NCI-H1417 (cell line): Measurements from ENCODE around the gene ASB5.
A peak's percentile ranks its signal among the peaks of the same experiment; 100 is the strongest.

Source experiments
- DNase-seq, 3 experiments: peaks; one replicate each; lab custom pipeline; 2025; lab: John Stamatoyannopoulos, UW

ASB5 gene

GRCh38 chr4:176277162-176277904 is 8.3 kb upstream of the ASB5 start:
- peak; percentile 43 to 83 (median 62) for DNase-seq

- no peak for DNase-seq
Observed at GRCh38 chr4:176276710-176277109, 7.7 kb upstream of the ASB5 start.

- peak in 1 of 3 experiments; percentile 12 for DNase-seq
Observed at GRCh38 chr4:176274441-176274840, 5.4 kb upstream of the ASB5 start.

DNA sequence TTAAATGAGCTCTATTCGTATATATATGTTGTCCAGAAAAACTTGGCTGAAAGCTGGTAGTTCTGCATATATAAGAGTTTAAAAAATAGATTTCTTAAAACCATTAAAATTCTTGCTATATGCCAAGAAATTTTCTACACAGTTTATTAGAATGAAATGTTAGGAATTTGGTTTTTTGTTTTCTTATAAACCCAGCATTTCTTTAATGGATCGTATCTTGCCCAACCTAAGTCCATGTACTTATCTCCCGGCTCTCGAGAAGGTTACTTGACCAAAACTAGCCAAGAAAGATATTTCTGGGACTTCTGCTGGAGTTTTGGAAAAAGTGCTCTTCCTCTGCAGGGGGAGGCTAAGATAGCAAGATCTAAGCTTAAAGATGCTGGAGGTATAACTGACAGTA is 4.7 kb upstream of the ASB5 start:
- no peak for DNase-seq

DNA sequence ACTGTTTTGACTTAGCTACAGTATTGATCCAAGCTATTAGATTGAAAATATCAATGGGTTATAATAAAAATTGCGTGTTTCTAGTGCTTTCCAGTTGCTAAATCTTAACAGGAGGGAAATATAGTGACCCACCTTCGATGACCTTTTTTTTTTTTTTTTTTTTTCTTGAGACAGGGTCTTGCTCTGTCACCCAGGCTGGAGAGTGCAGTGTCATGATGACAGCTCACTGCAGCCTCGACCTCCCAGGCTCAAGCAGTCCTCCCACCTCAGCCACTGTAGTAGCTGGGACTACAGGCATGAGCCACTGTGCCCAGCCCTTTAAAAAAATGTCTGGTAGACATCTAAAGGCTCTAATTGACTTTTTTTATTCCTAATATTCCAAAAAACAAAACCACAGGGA is 3.8 kb upstream of the ASB5 start:
- DNase-seq, result no peak

DNA sequence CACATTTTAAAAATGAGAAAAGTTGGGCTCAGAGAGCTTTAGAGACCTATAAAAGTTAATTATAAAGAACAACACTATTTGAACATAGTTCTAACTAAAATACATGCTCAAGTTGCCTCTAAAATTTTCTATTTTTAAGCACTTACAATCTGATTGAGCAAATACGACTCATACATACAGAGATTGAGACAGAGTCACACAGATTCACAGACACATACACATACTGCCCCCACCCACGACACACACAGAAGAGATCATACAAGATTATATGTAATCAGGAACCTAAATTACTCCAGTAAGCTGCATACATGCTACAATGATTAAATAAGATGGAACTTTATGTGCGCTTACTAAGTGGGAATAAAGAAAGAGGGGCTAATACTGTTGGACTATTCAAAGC is 2.7 kb upstream of the ASB5 start:
- DNase-seq, result no peak

DNA sequence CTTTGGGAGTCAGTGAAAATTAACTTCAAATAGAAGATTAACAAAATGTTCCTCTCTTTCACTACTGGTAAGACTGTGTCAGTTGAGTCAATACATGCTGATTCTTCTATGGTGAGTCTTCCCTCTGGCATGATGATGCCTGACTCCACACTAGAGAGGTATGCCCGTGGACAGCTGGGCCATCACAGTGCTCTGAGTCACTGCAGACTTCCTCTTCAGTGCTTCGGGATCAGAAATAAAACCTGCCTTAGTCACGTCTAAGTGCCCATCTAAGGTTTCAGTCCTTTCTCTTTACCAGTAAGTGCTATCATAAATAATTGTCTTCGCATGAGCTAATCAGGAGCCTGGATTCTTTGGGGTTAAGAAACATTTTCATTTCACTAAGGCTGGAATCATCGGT is 1.6 kb upstream of the ASB5 start:
- DNase-seq, result peak; percentile 9 to 63 (median 21)

GRCh38 chr4:176266026-176266425 is 3.0 kb downstream of the ASB5 start:
- no peak for DNase-seq

- DNase-seq, result no peak
Observed at GRCh38 chr4:176262243-176262642, 6.8 kb downstream of the ASB5 start.

- DNase-seq, result no peak
Observed at GRCh38 chr4:176261481-176261880, 7.5 kb downstream of the ASB5 start.

DNA sequence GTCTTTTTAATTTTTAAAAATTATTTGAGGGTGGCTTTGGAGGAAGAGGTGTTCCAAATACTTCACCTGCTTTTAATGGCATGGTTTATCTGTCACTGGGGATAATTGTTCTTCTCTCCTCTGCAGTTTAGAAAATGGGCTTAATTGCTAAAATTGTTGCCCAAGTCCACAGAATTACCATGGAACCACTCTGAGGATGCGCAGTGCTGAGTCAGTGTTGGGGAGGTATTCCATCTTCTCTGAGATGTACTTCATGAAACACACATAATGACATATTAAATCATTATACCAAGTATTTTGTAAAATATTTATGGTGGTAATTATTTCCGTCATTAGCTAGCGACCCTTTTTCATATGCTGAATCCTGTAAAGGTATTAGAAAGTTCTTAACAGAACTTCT is 8.0 kb downstream of the ASB5 start:
- no peak for DNase-seq

- peak in 1 of 3 experiments; percentile 6 for DNase-seq
Observed at GRCh38 chr4:176259330-176260090, 9.5 kb downstream of the ASB5 start.

- no peak for DNase-seq
Observed at GRCh38 chr4:176258135-176258534, 10.9 kb downstream of the ASB5 start.

GRCh38 chr4:176256921-176257320 is 12.1 kb downstream of the ASB5 start:
- DNase-seq, result no peak

DNA sequence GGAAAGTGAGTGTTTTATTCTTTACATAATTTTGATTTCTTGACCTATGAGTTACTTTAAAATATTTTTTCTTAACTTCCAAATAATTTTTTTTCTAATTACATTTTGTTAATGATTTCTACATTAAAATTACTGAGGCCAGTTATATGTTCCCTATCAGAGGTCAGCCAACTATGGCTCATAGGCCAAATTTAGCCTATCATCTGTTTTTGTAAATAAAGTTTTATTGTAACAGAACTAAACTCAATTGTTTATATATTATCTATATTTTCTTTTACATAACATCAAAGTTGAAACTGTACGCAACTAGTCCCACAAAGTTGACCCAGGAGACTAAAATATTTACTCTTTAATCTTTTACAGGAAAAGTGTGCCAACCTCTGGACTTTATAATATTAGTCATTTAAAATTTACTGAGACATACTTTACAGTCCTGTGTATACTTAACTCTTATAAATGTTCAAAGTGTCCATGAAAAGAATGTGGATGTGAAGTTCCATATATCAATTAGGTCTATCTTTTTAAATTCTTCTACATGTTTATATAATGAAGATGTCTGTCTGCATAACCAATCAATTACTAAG is 26.2 kb downstream of the ASB5 start:
- DNase-seq, result no peak

GRCh38 chr4:176241703-176242102 is 27.3 kb downstream of the ASB5 start:
- no peak for DNase-seq

- no peak for DNase-seq
Observed at GRCh38 chr4:176238826-176239225, 30.2 kb downstream of the ASB5 start.

GRCh38 chr4:176238157-176238610 is 30.8 kb downstream of the ASB5 start:
- DNase-seq, result no peak

- DNase-seq, result peak in 2 of 3 experiments; percentile 25 to 64
Observed at GRCh38 chr4:176236946-176237345, 32.1 kb downstream of the ASB5 start.

DNA sequence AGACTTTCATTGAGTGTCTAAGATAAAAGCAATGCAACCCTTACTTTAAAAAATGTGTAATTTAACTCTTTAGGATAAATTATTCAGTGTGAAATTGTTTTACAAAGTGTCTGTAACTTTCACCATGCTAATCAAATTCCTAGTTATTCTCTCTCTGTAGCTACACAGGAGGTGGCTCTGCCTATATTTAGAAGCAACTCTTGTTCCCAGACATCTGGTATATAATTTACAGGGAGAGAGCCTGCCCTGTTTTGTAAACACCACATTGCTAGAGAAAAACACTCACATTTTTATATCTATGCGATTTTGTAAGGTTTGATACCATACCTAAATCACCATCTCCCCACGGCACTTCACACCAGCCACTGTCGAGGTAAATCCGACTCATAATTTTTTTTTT is 38.2 kb downstream of the ASB5 start:
- DNase-seq, result peak in 1 of 3 experiments; percentile 62

- no peak for DNase-seq
Observed at GRCh38 chr4:176229645-176230044, 39.4 kb downstream of the ASB5 start.

- DNase-seq, result no peak
Observed at GRCh38 chr4:176226736-176227135, 42.3 kb downstream of the ASB5 start.

DNA sequence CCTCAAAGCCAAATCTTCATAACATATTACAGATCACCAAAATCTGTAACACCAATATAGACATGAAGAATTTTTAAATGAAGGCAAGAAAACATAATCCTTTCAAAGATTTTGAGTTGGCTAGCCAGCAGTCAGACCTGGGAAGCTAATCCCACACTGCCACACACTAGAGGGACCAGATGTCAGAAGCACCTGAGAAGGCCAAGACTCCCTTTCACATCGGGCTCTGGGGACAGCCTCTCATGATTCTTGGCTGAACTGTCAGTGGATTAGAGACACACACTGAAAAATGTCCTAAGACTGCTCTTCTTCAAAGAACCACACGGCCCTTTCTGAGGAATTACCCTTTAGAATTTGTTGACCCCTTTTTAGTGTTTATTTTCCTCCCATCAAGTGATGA is 45.5 kb downstream of the ASB5 start:
- DNase-seq, result no peak
